ENCODE measurements around the gene ZNF627. TPM values are rescaled to one million over a fixed set of nuclear protein-coding genes. Genes with fewer than 3 reads are reported as not detected.

Gene ZNF627
- total RNA-seq, 1 donor from 2014 or later, result 4.9 TPM

GRCh38 chr19:11658970-11659369 is 61.7 kb downstream of the ZNF627 start:
- DNase-seq (ENCODE audit: missing footprints) (no peak), ATAC-seq (no peak)
- intact Hi-C loops (cut with DNase I), result no loop called here

- ATAC-seq, result no peak
- intact Hi-C loops (cut with DNase I), result no loop called here
- DNase-seq (ENCODE audit: missing footprints), result no peak
Measured at GRCh38 chr19:11659612-11660011, 62.3 kb downstream of the ZNF627 start.

GRCh38 chr19:11662278-11662677 is 65.0 kb downstream of the ZNF627 start:
- ATAC-seq, result no peak
- intact Hi-C loops (cut with DNase I), result no loop called here
- no peak for DNase-seq (ENCODE audit: missing footprints)

- no peak for ATAC-seq
- intact Hi-C loops (cut with DNase I), result no loop called here
- DNase-seq (ENCODE audit: missing footprints), result no peak
Measured at GRCh38 chr19:11663181-11663591, 65.9 kb downstream of the ZNF627 start.

Other genes starting within 250 kb of the ZNF627 start
- gene PLPPR2, start 242.1 kb upstream of the ZNF627 start, total RNA-seq, result 17.7 TPM
- gene SWSAP1, start 222.8 kb upstream of the ZNF627 start, total RNA-seq, result 1.9 TPM
- gene EPOR, start 213.2 kb upstream of the ZNF627 start, total RNA-seq, result 8.4 TPM
- gene RGL3, start 178.2 kb upstream of the ZNF627 start, total RNA-seq, result 10.5 TPM
- 0.68 TPM for gene ODAD3, start 162.4 kb upstream of the ZNF627 start, total RNA-seq
- 123 TPM for gene PRKCSH, start 161.8 kb upstream of the ZNF627 start, total RNA-seq
- gene ELAVL3, start 116.4 kb upstream of the ZNF627 start, total RNA-seq, result 0.35 TPM
- gene ZNF653, start 91.6 kb upstream of the ZNF627 start, total RNA-seq, result 4.8 TPM
- gene ECSIT, start 68.3 kb upstream of the ZNF627 start, total RNA-seq, result 172 TPM
- 174 TPM for gene CNN1, start 58.6 kb upstream of the ZNF627 start, total RNA-seq
- 33.5 TPM for gene ELOF1, start 38.3 kb upstream of the ZNF627 start, total RNA-seq
- gene ACP5, start 19.8 kb upstream of the ZNF627 start, total RNA-seq, result 2.3 TPM
- 4.2 TPM for gene ZNF823, start 141.5 kb downstream of the ZNF627 start, total RNA-seq
- gene ZNF441, start 169.5 kb downstream of the ZNF627 start, total RNA-seq, result 4.2 TPM
- gene ZNF491, start 201.0 kb downstream of the ZNF627 start, total RNA-seq, result 2.8 TPM
- 4.4 TPM for gene ZNF440, start 216.8 kb downstream of the ZNF627 start, total RNA-seq

All from Right ventricle myocardium inferior (tissue), 1 donor.